Stimulated activated CD4-positive, alpha-beta T cell treated with anti-CD3 and anti-CD28 coated beads, Interleukin-15, amount 100 ng/mL, for 24 hours (primary cell): Measurements from ENCODE around the gene MYH10.
"Not testable (repeated sequence)": the region's sequence is repeated elsewhere in the genome, so short reads cannot be mapped to it uniquely, and the experiment has no call there.

ENCODE experiments used
- DNase-seq: peaks from one replicate; pipeline ENCODE4 v3.0.0-alpha.2; 2020

MYH10 gene

DNA sequence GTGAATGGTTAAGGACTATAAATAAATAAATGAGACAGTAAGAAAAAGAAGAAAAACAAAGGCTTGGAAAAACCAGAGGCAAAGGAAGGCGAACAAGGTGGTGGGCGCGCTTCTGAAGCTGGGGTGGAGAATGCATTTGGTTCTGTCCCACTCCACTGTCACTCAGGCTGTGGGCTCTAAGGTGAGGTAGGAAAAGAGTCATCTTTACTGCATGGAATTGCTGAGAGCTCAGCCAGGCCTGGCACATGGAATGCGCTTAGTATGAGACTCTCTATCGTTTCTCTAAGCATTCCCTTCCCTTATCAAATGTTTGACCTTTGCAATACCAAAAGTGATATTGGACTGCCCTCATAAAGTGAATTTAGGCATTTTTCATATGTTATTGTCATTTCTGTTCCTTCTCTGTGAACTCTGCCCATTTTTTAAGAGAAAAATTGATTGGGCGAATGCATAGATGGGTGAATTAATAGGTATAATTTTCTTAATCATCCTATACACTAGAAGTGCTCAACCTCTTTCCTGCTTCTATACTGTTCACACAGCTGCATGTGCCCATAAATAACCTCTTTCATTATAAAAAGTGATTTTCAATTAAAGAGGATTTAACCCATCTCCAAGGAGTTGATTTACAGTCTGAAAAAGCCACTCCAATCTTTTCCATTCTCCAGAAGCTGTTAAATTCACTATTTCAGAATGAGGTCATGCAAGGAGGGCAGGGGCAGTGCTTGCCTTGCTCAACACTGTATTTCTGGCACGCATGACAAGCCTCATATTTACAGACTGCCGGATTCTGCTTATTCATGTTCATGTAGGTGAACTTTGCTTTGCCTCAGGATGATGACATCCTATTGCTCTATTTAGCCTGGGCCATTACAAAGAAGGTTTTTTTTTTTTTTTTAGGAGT is 87.7 kb downstream of the MYH10 start:
- DNase-seq: no peak

DNA sequence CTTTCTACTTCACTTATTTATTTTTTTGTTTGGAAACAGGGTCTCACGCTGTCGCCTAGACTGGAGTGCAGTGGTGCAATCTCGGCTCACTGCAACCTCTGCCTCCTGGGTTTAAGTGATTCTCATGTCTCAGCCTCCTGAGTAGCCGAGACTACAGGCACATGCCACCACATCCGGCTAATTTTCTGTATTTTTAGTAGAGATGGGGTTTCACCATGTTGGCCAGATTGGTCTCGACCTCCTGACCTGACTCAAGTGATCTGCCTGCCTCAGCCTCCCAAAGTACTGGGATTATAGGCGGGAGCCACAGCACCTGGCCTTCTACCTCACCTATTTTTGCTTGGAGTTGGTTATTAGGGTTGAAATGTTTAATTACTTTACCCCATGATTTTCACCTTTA is 90.5 kb downstream of the MYH10 start:
- DNase-seq: not testable (repeated sequence)

GRCh38 chr17:8537734-8538133 is 92.8 kb downstream of the MYH10 start:
- no peak for DNase-seq

DNA sequence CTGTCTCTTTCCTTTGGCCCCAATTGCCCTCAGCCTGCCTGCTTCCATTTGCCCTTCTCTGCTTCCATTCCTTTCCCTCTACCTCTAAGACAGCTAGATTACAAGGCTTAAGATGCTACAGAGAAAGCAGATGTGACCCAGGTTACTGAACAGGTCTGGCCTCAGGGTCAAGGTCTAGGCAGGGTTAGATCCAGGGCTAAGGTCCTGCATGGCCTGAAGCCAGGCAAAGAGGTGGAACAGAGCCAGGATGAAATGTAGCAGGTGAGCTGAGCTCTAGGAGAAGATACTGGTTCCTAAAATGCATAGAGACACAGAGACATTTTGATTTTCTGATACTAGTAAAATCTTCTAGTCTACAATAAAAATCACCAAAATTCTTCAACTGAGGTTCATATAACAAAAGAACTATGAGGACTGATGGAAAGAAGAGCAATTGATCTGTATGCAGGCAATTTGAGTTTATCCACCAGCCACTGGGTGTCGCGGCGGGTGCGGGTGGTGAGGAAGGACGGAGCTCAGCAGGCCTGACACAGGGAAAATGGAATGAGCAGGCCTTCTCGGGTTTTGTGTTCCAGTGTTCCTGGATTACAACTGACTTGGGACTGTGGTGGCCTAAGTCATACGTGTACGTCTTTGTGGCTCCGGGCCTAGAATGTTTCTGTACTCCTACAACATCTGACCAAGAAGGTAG is 95.9 kb downstream of the MYH10 start:
- DNase-seq: no peak

- DNase-seq: no peak
These were observed 98.5 kb downstream of the MYH10 start for GRCh38 chr17:8532021-8532420.

DNA sequence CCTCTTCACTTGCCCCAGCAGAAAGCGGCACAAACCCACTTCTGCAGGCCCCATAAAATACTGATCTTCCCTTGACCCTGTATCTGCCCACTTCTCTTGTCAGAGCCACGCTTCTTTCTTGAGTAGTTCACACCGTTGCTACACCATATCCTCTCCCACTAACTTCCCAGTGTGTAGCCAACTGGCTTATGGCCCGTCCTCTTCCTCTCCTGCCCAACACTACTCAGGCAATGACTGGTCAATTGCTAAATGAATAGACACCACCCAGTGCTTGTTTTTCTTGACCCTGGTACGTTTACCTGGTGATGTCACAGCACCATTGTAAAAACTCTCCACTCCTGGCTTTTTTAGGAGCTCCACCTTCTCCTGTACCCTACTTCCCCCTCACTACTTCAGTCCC is 107.9 kb downstream of the MYH10 start:
- DNase-seq: no peak

DNA sequence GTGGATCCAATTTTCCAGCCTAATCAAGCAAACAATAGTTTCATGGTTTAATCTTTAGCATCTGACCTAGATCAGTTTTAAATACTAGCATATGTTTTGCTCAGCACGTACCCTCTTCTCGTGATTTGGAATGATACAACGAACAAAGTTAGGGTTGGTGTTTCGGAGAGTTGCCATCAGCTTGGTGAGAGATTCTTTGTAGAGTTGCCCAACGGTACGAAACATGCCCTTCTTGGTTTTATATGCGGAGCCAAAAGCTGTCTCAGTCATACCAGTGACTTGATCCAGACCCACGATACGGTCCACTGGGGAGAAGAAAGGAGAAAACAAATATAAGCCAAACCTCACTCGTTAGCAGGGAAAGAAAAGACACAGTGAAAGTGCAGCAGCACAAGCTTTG is 109.5 kb downstream of the MYH10 start:
- no peak for DNase-seq

DNA sequence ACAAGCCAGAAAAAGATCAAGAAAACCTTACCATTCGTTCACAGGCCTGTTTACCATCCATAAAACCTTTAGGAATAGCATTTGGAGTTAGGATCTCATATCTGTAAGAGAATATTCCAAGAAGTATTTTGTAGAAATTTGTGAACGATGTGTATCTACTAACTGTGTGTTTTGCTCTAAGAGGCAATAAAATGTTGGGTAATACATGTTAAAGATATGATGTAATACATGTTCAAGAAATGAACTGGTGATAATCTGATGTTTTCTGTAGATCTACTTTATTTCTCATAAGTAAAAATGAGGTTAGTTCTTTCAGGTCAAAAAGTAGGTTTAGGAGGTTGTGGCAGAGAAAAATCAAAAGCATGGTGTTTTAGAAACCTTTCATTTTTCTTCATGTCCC is 111.7 kb downstream of the MYH10 start:
- DNase-seq: no peak

DNA sequence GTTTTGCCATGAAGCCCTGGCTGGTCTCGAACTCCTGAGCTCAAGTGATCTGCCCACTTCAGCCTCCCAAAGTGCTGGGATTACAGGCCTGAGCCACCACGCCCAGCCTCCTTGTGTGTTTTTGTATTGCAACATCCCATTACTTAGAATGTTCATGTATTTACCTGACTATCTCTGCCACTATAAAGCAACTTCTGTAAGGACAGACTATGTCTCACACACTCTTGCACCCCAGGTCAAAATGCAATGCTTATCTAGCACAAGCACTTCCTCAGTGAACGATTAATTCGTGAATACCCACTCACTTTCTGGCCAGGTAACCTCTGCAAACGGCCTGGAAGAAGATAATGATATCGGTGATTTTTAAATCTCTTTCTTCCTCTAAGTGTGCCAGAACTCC is 112.2 kb downstream of the MYH10 start:
- DNase-seq: no peak

- no peak for DNase-seq
These were observed 115.7 kb downstream of the MYH10 start for GRCh38 chr17:8514801-8515200.

DNA sequence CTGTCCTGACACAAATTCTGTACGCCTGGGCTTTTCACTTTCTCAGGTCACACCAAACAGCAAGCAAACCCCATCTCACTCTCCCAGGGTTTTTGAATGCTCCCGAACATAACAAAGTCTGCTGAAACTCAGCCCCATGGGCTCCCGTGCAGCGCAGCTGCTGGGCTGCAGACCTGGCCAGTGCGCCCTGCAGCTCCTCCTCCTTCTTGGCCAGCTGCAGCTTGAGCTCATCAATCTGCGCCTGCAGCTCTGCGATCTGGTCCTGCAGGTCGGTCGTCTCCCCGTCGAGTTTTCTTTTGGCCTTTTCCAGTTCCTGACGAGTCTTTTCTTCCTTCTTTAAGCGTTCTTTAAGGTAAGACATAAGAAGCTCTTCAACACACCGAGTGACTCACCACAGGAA is 124.4 kb downstream of the MYH10 start:
- DNase-seq: no peak

DNA sequence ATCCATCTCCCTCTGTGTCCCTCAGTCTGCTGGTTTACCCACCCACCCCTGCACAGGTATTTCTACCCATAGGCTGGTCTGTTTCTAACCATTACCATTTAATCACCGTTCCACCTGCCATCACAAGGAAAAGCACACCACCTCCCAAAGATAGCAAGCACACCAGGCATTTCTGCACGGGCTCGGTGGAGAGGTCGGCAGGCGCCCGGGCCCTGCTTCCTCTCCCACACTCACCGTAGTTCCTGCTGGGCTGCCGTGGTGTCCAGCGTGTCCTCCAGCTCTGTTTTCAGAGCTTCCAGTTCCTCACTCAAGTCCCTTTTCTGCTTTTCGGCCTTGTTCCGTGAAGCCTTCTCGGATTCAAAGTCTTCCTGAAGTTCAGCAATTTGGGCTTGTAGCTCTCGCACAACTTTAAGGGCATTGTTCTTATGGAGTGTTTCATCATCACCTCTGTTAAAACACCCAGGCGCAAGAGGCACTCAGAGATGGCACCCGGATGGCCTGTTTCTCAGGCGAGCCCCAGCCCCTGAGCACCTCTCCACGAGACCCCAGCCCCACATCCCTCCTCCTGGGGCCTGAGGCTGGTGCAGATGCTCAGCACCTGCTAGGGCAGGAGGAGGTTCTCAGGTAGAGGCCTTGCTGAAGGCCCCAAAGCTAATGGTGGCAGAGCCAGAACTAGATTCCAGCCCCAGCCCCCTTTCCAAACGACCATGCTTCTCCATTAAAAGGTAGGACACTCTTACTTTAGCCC is 125.9 kb downstream of the MYH10 start:
- no peak for DNase-seq

GRCh38 chr17:8503807-8504206 is 126.7 kb downstream of the MYH10 start:
- DNase-seq: no peak

DNA sequence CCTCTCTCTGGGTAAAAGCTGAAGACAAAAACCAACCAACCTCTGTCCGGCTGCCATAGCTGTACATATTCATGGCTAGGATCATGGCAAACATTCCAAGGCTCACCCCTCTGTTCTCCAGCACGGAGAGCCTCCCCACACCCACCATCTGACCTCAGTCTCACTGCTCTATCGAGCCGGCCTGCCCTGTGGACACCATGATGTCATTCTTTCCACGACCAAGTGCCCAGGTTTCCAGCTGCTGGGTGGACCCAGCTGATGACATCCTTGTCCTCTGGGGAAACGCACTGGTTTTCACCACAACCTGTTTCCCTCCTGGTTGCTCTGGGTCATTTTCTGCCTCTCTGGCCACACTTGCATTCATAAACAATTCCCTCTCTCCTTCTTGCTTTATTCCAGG is 127.2 kb downstream of the MYH10 start:
- no peak for DNase-seq

DNA sequence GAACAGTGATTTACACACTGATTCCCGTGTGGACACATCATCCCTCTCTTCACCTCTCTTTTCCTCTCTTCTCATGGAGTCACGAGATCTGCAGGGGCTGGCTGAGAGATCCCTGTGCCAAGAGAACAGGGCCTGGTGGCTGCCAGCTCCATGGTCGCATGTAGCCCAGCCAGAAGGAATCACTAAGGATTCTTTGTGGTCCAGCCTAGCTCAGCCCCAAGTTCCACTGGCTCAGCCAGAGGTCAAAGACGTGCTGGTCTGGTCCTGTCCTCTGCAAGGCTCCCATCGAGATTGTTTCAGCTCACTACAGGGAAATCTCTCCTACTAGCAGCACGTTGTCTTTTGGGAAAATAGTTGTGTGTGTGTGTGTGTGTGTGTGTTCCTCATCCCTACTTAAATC is 128.4 kb downstream of the MYH10 start:
- DNase-seq: no peak

DNA sequence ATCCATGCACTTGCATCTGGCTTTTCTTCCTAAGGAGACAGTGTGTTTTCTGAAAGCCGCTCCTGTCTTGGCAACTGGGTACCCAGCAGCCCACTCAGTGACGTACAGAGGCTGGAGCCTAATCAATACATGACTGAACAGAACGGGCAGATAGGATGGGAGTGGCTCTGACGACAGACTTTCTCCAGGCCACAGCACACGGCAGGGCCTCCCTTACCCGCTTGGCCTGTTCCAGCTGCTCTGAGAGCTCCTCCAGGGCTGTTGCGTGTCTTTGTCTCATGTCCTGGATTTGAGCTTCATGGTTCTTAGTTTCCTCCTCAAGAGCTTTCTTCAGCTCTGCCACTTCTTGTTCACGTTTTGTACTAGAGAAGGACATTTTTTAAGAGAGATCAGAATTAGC is 129.9 kb downstream of the MYH10 start:
- no peak for DNase-seq

- no peak for DNase-seq
These were observed 130.9 kb downstream of the MYH10 start for GRCh38 chr17:8499614-8500013.

- no peak for DNase-seq
These were observed 131.4 kb downstream of the MYH10 start for GRCh38 chr17:8499171-8499570.

DNA sequence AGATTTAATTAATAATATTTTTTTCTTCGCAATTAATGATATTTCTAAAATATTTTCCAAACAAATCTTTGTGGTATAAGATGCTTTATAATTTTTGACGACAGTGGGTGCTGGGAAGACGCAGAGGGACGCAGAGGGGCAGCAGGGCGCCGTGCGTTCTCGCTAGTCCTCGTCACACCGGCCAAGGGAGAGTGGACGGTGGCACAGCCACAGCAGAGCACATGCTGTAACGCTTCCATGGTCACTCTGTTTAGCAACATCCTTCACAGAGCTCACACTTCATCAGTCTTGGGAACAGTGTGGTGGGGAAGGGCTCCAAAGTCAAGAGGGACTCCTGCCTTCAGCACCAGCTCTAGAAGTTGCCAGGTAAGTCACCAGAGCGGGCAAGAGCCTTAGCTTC is 134.4 kb downstream of the MYH10 start:
- no peak for DNase-seq

- DNase-seq: no peak
These were observed 135.9 kb downstream of the MYH10 start for GRCh38 chr17:8494506-8495111.

- no peak for DNase-seq
These were observed 136.5 kb downstream of the MYH10 start for GRCh38 chr17:8494021-8494420.

- DNase-seq: no peak
These were observed 138.4 kb downstream of the MYH10 start for GRCh38 chr17:8492121-8492520.
